Measurements from ENCODE around the gene TBC1D20. TPM values are rescaled to one million over a fixed set of nuclear protein-coding genes. Genes with fewer than 3 reads are reported as not detected.

The TBC1D20 gene
- total and polyA plus RNA-seq, 2 experiments from 2014 or later = 4.8 to 15.0 TPM

GRCh38 chr20:443223-443775 is 19.0 kb downstream of the TBC1D20 start:
- ATAC-seq = no peak
- peaks cover 62% of the 10 kb centered on the region for H3K36me3 Mint-ChIP-seq (ENCODE audit: low read depth)
- H3K27ac Mint-ChIP-seq = no peak overlapping the region

DNA sequence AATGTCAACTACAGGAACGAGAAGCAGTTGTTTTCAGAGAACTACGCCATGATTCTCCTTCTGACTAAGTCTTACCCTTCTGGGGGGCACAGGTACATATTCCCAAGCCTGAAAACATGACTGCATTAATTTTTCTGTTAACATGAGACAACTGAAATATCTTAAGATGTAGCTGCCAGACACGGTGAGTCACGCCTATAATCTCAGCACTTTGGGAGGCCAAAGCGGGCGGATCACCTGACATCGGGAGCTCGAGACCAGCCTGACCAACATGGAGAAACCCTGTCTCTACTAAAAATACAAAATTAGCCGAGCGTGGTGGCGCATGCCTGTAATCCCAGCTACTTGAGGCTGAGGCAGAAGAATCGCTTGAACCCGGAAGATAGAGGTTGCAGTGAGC is 21.7 kb downstream of the TBC1D20 start:
- Histone ChIP-seq H3K27ac (ENCODE audit: low read depth) (no peak overlapping the region), H3K36me3 (ENCODE audit: insufficient read depth) (peaks cover 34% of the 10 kb centered on the region; the same call in 1 of the 2 replicates), H3F3A (replicated peaks; ENCODE audit: low read depth) (peaks cover 1% of the 10 kb centered on the region; the same call in 1 of the 2 replicates), H3K79me2 (replicated peaks; ENCODE audit: insufficient read depth) (no peaks in the 10 kb centered on the region), H2AFZ (no peak overlapping the region), H3K27me3 (ENCODE audit: insufficient read depth) (peaks cover 8% of the 10 kb centered on the region), H3K4me3 (no peak overlapping the region), H3K9me2 (ENCODE audit: insufficient read depth) (no peaks in the 10 kb centered on the region), H3K4me1 (ENCODE audit: insufficient read depth) (0 out of 2 replicates have a peak, but pooled peaks cover 6% of the 10 kb centered on the region), H3K4me2 (no peak overlapping the region), H4K20me1 (replicated peaks; ENCODE audit: insufficient read depth) (peaks cover 26% of the 10 kb centered on the region)
- no peak overlapping the region for H3K27ac Mint-ChIP-seq
- peaks cover 74% of the 10 kb centered on the region for H3K36me3 Mint-ChIP-seq (ENCODE audit: low read depth)
- no peaks in the 10 kb centered on the region for H3K9me3 Mint-ChIP-seq
- H3K27me3 Mint-ChIP-seq (ENCODE audit: insufficient read depth, low read depth, poor library complexity) = peaks cover 9% of the 10 kb centered on the region
- no peak for ATAC-seq
- peaks cover 8% of the 10 kb centered on the region for H3K4me1 Mint-ChIP-seq
- no peak for DNase-seq (ENCODE audit: low spot score)
- no peak overlapping the region for H3K4me3 Mint-ChIP-seq
- TF ChIP-seq ZNF114 (CRISPR knock-in tag; IDR thresholded peaks at IDR 0.05) = no peak
- no peak for TF ChIP-seq JUNB (IDR thresholded peaks at IDR 0.05; ENCODE audit: unreplicated experiment)
- no peak for TF ChIP-seq EZH2 (IDR thresholded peaks at IDR 0.05; ENCODE audit: low read depth, unreplicated experiment)
- TF ChIP-seq, protein P1, sequence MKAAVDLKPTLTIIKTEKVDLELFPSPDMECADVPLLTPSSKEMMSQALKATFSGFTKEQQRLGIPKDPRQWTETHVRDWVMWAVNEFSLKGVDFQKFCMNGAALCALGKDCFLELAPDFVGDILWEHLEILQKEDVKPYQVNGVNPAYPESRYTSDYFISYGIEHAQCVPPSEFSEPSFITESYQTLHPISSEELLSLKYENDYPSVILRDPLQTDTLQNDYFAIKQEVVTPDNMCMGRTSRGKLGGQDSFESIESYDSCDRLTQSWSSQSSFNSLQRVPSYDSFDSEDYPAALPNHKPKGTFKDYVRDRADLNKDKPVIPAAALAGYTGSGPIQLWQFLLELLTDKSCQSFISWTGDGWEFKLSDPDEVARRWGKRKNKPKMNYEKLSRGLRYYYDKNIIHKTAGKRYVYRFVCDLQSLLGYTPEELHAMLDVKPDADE (IDR thresholded peaks at IDR 0.05) = no peak
- TF ChIP-seq, protein P2, sequence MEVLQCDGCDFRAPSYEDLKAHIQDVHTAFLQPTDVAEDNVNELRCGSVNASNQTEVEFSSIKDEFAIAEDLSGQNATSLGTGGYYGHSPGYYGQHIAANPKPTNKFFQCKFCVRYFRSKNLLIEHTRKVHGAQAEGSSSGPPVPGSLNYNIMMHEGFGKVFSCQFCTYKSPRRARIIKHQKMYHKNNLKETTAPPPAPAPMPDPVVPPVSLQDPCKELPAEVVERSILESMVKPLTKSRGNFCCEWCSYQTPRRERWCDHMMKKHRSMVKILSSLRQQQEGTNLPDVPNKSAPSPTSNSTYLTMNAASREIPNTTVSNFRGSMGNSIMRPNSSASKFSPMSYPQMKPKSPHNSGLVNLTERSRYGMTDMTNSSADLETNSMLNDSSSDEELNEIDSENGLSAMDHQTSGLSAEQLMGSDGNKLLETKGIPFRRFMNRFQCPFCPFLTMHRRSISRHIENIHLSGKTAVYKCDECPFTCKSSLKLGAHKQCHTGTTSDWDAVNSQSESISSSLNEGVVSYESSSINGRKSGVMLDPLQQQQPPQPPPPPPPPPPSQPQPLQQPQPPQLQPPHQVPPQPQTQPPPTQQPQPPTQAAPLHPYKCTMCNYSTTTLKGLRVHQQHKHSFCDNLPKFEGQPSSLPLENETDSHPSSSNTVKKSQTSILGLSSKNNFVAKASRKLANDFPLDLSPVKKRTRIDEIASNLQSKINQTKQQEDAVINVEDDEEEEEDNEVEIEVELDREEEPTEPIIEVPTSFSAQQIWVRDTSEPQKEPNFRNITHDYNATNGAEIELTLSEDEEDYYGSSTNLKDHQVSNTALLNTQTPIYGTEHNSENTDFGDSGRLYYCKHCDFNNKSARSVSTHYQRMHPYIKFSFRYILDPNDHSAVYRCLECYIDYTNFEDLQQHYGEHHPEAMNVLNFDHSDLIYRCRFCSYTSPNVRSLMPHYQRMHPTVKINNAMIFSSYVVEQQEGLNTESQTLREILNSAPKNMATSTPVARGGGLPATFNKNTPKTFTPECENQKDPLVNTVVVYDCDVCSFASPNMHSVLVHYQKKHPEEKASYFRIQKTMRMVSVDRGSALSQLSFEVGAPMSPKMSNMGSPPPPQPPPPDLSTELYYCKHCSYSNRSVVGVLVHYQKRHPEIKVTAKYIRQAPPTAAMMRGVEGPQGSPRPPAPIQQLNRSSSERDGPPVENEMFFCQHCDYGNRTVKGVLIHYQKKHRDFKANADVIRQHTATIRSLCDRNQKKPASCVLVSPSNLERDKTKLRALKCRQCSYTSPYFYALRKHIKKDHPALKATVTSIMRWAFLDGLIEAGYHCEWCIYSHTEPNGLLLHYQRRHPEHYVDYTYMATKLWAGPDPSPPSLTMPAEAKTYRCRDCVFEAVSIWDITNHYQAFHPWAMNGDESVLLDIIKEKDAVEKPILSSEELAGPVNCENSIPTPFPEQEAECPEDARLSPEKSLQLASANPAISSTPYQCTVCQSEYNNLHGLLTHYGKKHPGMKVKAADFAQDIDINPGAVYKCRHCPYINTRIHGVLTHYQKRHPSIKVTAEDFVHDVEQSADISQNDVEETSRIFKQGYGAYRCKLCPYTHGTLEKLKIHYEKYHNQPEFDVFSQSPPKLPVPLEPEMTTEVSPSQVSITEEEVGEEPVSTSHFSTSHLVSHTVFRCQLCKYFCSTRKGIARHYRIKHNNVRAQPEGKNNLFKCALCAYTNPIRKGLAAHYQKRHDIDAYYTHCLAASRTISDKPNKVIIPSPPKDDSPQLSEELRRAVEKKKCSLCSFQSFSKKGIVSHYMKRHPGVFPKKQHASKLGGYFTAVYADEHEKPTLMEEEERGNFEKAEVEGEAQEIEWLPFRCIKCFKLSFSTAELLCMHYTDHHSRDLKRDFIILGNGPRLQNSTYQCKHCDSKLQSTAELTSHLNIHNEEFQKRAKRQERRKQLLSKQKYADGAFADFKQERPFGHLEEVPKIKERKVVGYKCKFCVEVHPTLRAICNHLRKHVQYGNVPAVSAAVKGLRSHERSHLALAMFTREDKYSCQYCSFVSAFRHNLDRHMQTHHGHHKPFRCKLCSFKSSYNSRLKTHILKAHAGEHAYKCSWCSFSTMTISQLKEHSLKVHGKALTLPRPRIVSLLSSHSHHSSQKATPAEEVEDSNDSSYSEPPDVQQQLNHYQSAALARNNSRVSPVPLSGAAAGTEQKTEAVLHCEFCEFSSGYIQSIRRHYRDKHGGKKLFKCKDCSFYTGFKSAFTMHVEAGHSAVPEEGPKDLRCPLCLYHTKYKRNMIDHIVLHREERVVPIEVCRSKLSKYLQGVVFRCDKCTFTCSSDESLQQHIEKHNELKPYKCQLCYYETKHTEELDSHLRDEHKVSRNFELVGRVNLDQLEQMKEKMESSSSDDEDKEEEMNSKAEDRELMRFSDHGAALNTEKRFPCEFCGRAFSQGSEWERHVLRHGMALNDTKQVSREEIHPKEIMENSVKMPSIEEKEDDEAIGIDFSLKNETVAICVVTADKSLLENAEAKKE (CRISPR knock-in tag; IDR thresholded peaks at IDR 0.05) = no peak
- no peak for TF ChIP-seq POLR2AphosphoS5 (IDR thresholded peaks at IDR 0.05; ENCODE audit: low read depth)
- no peak for TF ChIP-seq ZNF331 (CRISPR knock-in tag; IDR thresholded peaks at IDR 0.05; ENCODE audit: low read depth)
- no peak for TF ChIP-seq CREB1 (CRISPR knock-in tag; IDR thresholded peaks at IDR 0.05; ENCODE audit: low read depth)
- TF ChIP-seq NANOG (IDR thresholded peaks at IDR 0.05; ENCODE audit: borderline replicate concordance) = no peak
- TF ChIP-seq, protein P3, sequence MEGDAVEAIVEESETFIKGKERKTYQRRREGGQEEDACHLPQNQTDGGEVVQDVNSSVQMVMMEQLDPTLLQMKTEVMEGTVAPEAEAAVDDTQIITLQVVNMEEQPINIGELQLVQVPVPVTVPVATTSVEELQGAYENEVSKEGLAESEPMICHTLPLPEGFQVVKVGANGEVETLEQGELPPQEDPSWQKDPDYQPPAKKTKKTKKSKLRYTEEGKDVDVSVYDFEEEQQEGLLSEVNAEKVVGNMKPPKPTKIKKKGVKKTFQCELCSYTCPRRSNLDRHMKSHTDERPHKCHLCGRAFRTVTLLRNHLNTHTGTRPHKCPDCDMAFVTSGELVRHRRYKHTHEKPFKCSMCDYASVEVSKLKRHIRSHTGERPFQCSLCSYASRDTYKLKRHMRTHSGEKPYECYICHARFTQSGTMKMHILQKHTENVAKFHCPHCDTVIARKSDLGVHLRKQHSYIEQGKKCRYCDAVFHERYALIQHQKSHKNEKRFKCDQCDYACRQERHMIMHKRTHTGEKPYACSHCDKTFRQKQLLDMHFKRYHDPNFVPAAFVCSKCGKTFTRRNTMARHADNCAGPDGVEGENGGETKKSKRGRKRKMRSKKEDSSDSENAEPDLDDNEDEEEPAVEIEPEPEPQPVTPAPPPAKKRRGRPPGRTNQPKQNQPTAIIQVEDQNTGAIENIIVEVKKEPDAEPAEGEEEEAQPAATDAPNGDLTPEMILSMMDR (conservative IDR thresholded peaks at IDR 0.05; ENCODE audit: low read depth in 2 of 2) = no peak

More at GRCh38 chr20:443223-443775, 19.0 kb downstream of the TBC1D20 start:
- Histone ChIP-seq H3K27me3 (ENCODE audit: insufficient read depth) (no peaks in the 10 kb centered on the region), H3F3A (replicated peaks; ENCODE audit: low read depth) (no peaks in the 10 kb centered on the region), H3K9me2 (ENCODE audit: insufficient read depth) (no peaks in the 10 kb centered on the region), H3K4me1 (ENCODE audit: insufficient read depth) (0 out of 2 replicates have a peak, but pooled peaks cover 6% of the 10 kb centered on the region), H3K36me3 (ENCODE audit: insufficient read depth) (peaks cover 24% of the 10 kb centered on the region; the same call in 1 of the 2 replicates), H3K4me2 (no peak overlapping the region), H2AFZ (no peak overlapping the region), H4K20me1 (replicated peaks; ENCODE audit: insufficient read depth) (peaks cover 28% of the 10 kb centered on the region), H3K79me2 (replicated peaks; ENCODE audit: insufficient read depth) (peaks cover 15% of the 10 kb centered on the region), H3K4me3 (no peak overlapping the region), H3K27ac (ENCODE audit: low read depth) (no peak overlapping the region)
- Mint-ChIP-seq H3K9me3 (no peaks in the 10 kb centered on the region), H3K27me3 (ENCODE audit: insufficient read depth, low read depth, poor library complexity) (peaks cover 8% of the 10 kb centered on the region), H3K4me3 (no peak overlapping the region), H3K4me1 (peaks cover 8% of the 10 kb centered on the region)
- no peak for TF ChIP-seq ZNF331 (CRISPR knock-in tag; IDR thresholded peaks at IDR 0.05; ENCODE audit: low read depth)
- TF ChIP-seq, protein P1 (IDR thresholded peaks at IDR 0.05) = no peak
- DNase-seq (ENCODE audit: low spot score) = no peak

All from GM23338 (cell line).